PC-9 (cell line): ENCODE results near the gene CNOT3.

Source experiments
- CTCF ChIP-seq: fragments of 200-600 bp; sonication (generic); conservative IDR thresholded peaks from 2 replicates; pipeline ENCODE4 v1.6.1; 2017; ENCODE audit warnings: mixed run types, antibody characterized with exemption, mild to moderate bottlenecking, moderate library complexity
- EZH2 ChIP-seq: fragments of 200-600 bp; sonication (generic); IDR thresholded peaks from 2 replicates; pipeline ENCODE4 v1.8.0; 2017; ENCODE audit warnings: antibody characterized with exemption, low read depth

GRCh38 chr19:54115109-54116063, 22.2 kb upstream of the CNOT3 start, which contains the start of the genes PRPF31 and TFPT:
- TF ChIP-seq CTCF, result no peak
- TF ChIP-seq EZH2, result no peak
